ENCODE data around the gene GALNT14.

GALNT14 gene

DNA sequence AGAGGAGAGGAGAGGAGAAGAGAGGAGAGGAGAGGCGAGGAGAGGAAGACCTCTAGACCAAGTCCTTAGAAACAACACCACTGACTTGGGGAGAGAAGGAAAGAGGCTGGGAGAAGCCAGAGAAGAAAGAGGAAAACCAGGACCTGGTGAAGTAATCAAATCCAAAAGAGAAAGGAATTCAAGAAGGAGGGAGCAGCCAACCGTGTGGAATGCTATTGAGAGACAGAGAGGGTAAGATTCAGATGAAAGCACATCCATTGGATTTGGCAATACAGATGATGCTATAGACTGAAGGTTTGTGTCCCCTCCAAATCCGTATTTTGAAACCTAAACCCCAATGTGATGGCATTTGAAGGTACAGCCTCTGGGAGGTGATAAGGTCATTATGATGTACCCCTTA, 50.7 kb downstream of the GALNT14 start:
- no peak for DNase-seq (ENCODE audit: low spot score)

DNA sequence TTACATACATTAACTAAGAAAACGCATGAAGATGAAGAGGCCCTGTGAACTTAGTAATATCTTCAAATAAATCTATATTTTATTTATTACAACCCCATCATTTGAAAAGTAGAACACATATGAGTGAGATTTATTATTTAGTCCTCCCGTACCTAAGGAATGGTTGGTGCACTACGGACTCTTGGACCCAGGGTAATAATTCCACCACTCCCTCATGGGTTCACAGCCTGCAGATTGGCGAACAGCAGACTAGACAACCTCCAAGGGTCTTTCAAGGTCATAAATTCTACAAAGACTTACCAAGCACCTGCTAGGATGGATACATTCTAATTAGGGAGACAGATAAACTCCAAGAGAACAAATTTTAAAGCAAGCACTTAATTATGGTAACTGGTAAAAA, 51.6 kb downstream of the GALNT14 start:
- DNase-seq (ENCODE audit: low spot score), result no peak

GRCh38 chr2:31083234-31083993, 54.8 kb downstream of the GALNT14 start:
- DNase-seq (ENCODE audit: low spot score), result no peak

DNA sequence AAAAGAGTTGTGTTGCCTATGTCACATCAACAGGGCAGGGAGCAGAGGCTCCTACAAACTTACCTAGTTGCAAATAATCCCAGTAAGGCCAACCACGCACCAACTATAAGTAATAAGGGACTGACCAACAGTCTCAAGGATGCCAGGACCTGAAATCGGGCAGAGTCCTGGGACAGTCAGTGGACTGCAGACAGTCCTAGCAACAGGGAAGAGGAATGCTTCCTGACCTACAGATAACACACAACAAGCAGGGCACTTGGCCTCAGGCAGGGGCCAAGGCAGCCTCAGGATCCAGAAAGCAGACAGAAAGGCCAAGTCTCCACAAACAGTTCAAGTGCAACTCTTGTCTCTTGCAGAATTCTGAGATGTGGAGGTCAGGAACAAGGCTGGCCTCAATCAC, 56.2 kb downstream of the GALNT14 start:
- no peak for DNase-seq (ENCODE audit: low spot score)

- no peak for DNase-seq (ENCODE audit: low spot score)
Measured at GRCh38 chr2:31081492-31081891, 56.7 kb downstream of the GALNT14 start.

DNA sequence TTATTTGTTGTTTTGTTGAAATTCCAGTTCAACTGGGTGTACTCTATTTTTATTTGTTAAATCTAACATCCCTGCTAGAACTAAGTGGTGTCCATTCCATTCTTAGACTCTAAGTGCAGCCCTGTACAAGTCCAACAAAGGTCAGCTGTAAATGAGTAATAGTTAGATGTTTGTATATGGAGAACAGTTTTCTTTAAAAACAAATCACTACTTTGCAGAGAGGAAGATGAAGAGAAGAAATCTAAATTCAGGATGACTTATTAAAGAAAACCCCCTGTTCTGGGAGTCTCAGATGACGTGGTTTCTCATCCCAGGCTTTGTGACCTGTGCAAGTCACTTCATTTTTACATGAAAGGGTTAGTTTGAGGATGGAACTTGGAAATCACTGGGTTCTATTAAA, 57.9 kb downstream of the GALNT14 start:
- DNase-seq (ENCODE audit: low spot score), result no peak

DNA sequence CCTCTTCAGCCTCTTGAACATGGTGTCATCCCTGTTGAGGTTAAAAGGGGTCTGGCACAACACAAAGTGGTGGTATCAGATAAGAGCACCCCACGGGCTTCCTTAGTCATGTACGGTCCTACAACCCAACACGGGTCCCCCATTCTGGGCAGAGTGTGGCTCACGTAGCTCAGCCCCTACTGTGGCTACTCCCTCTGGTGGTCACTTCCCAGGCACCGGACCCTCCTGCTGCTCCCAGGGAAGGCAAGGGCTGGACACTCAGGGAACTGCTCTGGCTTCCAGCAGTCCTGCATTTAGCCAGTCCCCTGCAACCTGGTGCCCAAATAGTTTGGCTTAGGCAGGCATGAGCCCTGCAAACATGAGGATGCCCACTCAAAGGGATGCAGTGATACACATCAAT, 58.6 kb downstream of the GALNT14 start:
- DNase-seq (ENCODE audit: low spot score), result no peak

GRCh38 chr2:31078579-31079105, 59.6 kb downstream of the GALNT14 start:
- no peak for DNase-seq (ENCODE audit: low spot score)

DNA sequence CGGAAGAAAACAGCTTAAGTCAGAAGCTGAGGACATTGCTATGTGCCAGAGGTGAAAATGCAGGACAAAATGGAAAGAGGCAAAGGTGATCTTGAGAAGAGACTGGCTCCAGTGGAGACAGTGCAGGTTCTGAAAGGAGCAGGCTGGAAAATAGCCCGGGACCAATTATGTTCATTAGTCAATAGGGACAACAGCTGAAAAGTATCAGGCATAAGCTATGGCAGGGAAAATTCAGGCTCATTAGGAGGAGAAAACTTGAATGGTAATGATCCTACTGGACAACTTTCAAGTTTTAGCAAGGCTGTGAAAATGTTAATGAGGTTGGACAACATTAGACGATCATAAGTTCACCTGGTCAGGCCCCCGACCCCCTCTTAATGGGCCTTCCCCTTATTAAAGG, 60.2 kb downstream of the GALNT14 start:
- no peak for DNase-seq (ENCODE audit: low spot score)

- DNase-seq (ENCODE audit: low spot score), result peak; percentile 4
Measured at GRCh38 chr2:31075941-31076590, 62.2 kb downstream of the GALNT14 start.

DNA sequence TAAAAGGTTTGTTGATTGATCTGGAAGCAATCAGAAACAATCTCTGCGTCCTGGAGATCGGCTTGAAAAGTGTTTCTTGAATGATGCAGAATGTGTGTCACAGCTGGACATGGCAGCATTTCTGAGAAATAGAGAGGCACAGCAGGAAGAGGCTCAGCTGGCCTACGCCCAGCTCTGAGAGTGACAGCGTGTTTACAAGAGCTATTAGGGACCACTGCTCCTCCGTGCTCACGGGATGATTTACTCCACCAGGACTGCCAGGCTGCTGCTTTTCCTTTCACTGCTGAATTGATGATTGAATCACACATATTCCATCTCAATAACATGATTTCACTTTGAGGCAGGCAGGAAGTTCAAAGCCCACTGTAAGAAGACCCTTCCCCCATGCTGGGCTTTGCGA, 62.8 kb downstream of the GALNT14 start:
- DNase-seq (ENCODE audit: low spot score), result no peak

DNA sequence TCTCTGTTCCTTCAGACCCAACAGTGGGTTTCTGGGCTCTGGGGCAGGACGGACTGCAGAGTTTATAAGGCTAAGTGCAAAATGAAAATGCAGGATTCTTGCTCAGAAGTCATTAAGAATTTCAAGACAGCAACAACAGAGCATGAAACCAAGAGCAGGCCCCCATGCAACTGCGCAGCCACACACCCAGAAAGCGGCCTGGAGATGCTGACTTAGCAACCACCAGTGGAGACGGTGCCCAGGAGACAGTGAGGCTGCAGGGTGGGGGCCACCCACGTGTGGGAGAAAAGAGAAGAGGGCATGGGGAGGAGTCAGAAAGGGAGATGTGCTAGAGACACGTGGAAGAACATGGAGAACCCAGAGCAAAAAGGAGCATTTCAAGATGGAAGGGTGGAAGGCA, 66.5 kb downstream of the GALNT14 start:
- DNase-seq (ENCODE audit: low spot score), result no peak

- DNase-seq (ENCODE audit: low spot score), result no peak
Measured at GRCh38 chr2:31070339-31071125, 67.7 kb downstream of the GALNT14 start.

GRCh38 chr2:31069643-31070325, 68.5 kb downstream of the GALNT14 start:
- no peak for DNase-seq (ENCODE audit: low spot score)

GRCh38 chr2:31067259-31067658, 71.0 kb downstream of the GALNT14 start:
- DNase-seq (ENCODE audit: low spot score), result no peak

GRCh38 chr2:31066551-31066950, 71.7 kb downstream of the GALNT14 start:
- DNase-seq (ENCODE audit: low spot score), result no peak

DNA sequence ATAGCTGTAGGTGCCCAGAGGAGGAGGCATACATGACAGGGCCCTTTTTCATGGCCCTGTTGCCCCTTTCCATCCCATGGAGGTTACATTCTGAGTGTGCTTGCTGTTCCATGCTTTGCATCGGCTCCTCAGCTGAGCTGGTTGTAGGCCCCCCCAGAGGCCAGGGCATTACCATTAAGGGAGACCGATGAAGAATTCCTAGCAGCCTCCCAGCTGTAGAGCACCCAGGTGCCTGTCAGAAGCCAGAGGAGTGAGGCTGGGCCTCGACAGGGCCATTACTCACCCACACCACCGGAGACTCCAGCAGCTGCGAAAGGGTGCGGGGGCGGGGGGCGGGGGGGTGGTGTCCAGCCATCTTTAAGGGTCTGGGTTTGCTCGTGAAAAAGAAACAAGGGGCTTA, 72.2 kb downstream of the GALNT14 start:
- no peak for DNase-seq (ENCODE audit: low spot score)

DNA sequence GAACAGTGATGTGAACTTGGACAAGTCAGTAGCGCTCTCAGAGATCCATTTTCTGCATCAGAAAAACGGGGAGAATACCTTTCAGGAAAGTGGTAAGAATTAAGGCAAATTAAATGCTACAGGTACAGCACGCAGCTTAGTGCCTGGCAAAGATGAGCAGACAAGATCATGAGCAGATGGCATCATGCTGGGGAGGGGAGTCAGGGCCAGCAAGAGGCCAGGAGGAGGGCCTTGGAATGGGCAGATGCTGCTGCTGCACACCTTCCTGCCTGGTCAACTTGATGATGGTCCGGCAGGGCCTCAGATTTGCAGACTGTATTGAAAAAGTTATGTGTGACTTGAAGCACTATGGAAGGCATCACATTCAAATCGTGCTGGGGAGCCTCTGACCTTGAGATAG, 72.9 kb downstream of the GALNT14 start:
- DNase-seq (ENCODE audit: low spot score), result no peak

DNA sequence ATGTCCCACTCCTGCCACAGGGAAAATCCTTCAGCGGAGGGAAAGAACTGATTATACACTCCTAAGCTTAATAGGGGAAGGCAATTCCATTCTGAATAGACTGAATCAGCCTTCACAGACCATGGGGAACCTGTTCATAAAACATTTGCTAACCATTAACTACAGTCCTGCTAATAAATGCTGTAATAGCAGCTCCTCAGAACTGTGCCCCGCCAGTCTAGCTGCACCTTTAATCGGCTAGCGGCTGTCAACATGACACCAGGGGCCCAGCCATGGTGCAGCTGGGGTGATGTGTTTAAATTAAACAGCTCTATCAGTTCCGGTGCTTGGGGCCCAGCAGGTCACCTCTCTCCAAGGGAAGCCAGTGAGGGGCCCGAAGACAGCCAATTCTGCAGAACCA, 77.8 kb downstream of the GALNT14 start:
- no peak for DNase-seq (ENCODE audit: low spot score)

DNA sequence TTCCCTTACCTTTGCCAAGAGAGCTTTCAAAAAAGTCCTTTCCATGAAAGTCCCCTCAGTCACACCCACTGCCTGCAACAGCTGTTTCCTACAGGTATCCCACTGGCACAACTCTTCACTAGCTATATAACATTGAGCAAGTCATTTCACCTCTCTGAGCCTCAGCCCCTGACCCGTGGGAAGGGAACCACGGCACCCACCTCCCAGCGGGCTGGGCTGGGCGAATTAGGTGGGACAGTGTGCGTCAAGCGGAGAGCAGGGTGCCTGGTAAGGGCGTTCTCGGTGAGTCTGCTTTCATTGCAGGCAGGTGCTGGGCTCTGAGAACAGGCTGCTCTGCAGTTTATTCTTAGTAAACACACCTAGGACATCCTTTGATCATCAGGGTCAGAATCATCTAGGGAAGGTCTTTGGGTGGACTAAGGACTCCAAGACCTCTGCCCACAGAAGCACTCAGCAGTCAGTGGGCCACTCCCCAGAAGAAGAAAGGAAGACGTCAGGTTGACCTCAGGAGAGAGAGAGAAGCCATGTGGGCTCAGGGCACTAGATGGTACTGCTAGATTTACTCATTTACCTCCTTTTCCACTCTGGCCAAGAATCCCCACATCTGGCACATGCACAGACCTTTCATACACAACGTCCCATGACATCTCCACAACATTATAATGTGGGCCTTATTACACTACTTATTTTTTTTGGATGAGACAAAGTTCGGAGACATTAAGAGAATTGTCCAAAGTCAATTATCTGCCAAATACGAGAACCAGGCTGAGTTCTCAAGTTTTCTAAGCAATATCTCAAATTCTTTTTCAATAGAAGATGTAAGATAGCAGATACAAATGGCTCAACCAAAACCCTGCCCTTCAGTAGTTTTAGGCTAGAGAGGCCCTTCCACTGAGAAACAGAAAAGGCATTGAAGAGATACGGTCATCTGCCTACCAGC, 79.9 kb downstream of the GALNT14 start:
- no peak for DNase-seq (ENCODE audit: low spot score)

DNA sequence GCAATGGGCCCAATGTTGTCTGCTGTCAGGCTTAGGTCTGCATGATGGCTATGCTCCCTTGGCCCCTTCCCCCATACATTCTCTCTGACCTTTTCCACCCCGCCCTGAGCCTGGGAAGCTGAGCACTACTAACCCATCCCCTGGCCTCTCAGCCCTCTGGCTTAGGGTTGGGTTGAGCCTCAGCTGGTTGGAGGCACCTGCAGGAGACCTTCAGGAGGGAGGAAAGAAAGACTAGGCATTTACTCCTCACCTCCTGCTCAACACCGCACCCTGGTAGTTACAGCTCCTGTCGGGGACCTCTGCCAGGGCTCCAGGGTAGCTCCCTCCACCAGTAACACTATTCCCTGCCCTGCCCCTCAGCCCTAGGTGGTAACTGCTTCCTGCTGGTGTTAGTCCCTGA, 80.5 kb downstream of the GALNT14 start:
- no peak for DNase-seq (ENCODE audit: low spot score)
